ENCODE measurements around the gene ERC2.

ERC2 gene

GRCh38 chr3:55584030-55584429 lies 884.2 kb downstream of the ERC2 start:
- Histone ChIP-seq H3K27me3 (ENCODE audit: insufficient read depth, low read depth, severe bottlenecking) (no peaks in the 10 kb centered on the region), H3K27ac (peak overlapping the region; percentile 62)
- no peak for TF ChIP-seq CTCF (IDR thresholded peaks at IDR 0.05; ENCODE audit: low read depth, low read length)

GRCh38 chr3:55583475-55583874 lies 884.8 kb downstream of the ERC2 start:
- Histone ChIP-seq H3K4me3 (ENCODE audit: low read depth, low read length) (no peak overlapping the region), H3K27ac (no peak overlapping the region), H3K9me3 (ENCODE audit: severe bottlenecking) (no peaks in the 10 kb centered on the region), H3K27me3 (ENCODE audit: insufficient read depth, low read depth, severe bottlenecking) (no peaks in the 10 kb centered on the region), H3K36me3 (no peaks in the 10 kb centered on the region)
- TF ChIP-seq CTCF (IDR thresholded peaks at IDR 0.05; ENCODE audit: low read depth, low read length) = no peak
- DNase-seq = no peak

More at GRCh38 chr3:55584030-55584429, 884.2 kb downstream of the ERC2 start:
- DNase-seq = no peak
- Histone ChIP-seq H3K9me3 (ENCODE audit: severe bottlenecking) (no peaks in the 10 kb centered on the region), H3K4me3 (ENCODE audit: low read depth, low read length) (no peak overlapping the region), H3K36me3 (no peaks in the 10 kb centered on the region)

GRCh38 chr3:55579496-55579895 lies 888.8 kb downstream of the ERC2 start:
- Histone ChIP-seq H3K36me3 (no peaks in the 10 kb centered on the region), H3K27ac (no peak overlapping the region), H3K27me3 (ENCODE audit: insufficient read depth, low read depth, severe bottlenecking) (no peaks in the 10 kb centered on the region), H3K9me3 (ENCODE audit: severe bottlenecking) (no peaks in the 10 kb centered on the region), H3K4me3 (ENCODE audit: low read depth, low read length) (no peak overlapping the region)
- DNase-seq = no peak
- no peak for TF ChIP-seq CTCF (IDR thresholded peaks at IDR 0.05; ENCODE audit: low read depth, low read length)

GRCh38 chr3:55576621-55577388 lies 891.5 kb downstream of the ERC2 start:
- Histone ChIP-seq H3K36me3 (no peaks in the 10 kb centered on the region), H3K9me3 (ENCODE audit: severe bottlenecking) (no peaks in the 10 kb centered on the region), H3K27ac (peak overlapping the region; percentile 33), H3K27me3 (ENCODE audit: insufficient read depth, low read depth, severe bottlenecking) (no peaks in the 10 kb centered on the region), H3K4me3 (ENCODE audit: low read depth, low read length) (no peak overlapping the region)
- DNase-seq = no peak
- no peak for TF ChIP-seq CTCF (IDR thresholded peaks at IDR 0.05; ENCODE audit: low read depth, low read length)

- no peak overlapping the region for H3K27ac ChIP-seq
Observed at GRCh38 chr3:55574671-55575070, 893.6 kb downstream of the ERC2 start.

More at GRCh38 chr3:55574671-55575070, 893.6 kb downstream of the ERC2 start:
- H3K27me3 ChIP-seq (ENCODE audit: insufficient read depth, low read depth, severe bottlenecking) = no peaks in the 10 kb centered on the region
- H3K4me3 ChIP-seq (ENCODE audit: low read depth, low read length) = no peak overlapping the region
- no peaks in the 10 kb centered on the region for H3K36me3 ChIP-seq
- TF ChIP-seq CTCF (IDR thresholded peaks at IDR 0.05; ENCODE audit: low read depth, low read length) = no peak
- H3K9me3 ChIP-seq (ENCODE audit: severe bottlenecking) = no peaks in the 10 kb centered on the region
- DNase-seq = no peak

All from WERI-Rb-1 (cell line).